Large intestine (tissue), 3 donors: Measurements from ENCODE around the gene EGFLAM. TPM values are rescaled to one million over a fixed set of nuclear protein-coding genes. Genes with fewer than 3 reads are reported as not detected.
"Not testable (repeated sequence)": the region's sequence is repeated elsewhere in the genome, so short reads cannot be mapped to it uniquely, and the experiment has no call there.

ENCODE experiments used
- DNase-seq, 2 donors: peaks; one replicate each; pipeline versions ENCODE4 v3.0.0 to v3.0.0-alpha.2; 2013
- H3K27ac ChIP-seq: one replicate; pipeline ENCODE4 v1.5.1; 2013; ENCODE audit warnings: low read length
- H3K27me3 ChIP-seq: 2 replicates; pipeline ENCODE4 v1.6.1; 2013; ENCODE audit warnings: low read length; ENCODE audit not compliant: control insufficient read depth, insufficient read depth
- H3K36me3 ChIP-seq: 2 replicates; pipeline ENCODE4 v1.6.1; 2013; ENCODE audit warnings: low read length; ENCODE audit not compliant: control insufficient read depth, insufficient read depth
- H3K4me1 ChIP-seq: one replicate; pipeline ENCODE4 v1.6.1; 2013; ENCODE audit warnings: low read length; ENCODE audit not compliant: control insufficient read depth, insufficient read depth
- H3K4me3 ChIP-seq: one replicate; pipeline ENCODE4 v1.5.1; 2013; ENCODE audit warnings: low read length
- H3K9me3 ChIP-seq: one replicate; pipeline ENCODE4 v1.6.1; 2013; ENCODE audit warnings: mild to moderate bottlenecking, low read depth, low read length, moderate library complexity; ENCODE audit not compliant: control insufficient read depth
- WGBS: methylation state at CpG from one replicate; pipeline ENCODE4 v1.1.5; 2013; ENCODE audit warnings: low lambda C conversion rate; ENCODE audit not compliant: insufficient coverage; 5-methylcytosine and 5-hydroxymethylcytosine counted together
- polyA plus RNA-seq: library from polyadenylated mRNA; unstranded; fragments of 120-200 nt; gene quantifications from one replicate; pipeline ENCODE4 v1.2.1, GENCODE V29; 2013

Gene EGFLAM
- polyA plus RNA-seq, 1 donor, result 4.4 TPM

GRCh38 chr5:38410304-38410990 lies 152.1 kb downstream of the EGFLAM start:
- H3K9me3 ChIP-seq, result no peaks in the 10 kb centered on the region
- H3K4me1 ChIP-seq, result no peaks in the 10 kb centered on the region
- WGBS, result no CpG with 5 or more reads among the region's 7 CpGs
- H3K27me3 ChIP-seq, result peaks cover 11% of the 10 kb centered on the region
- no peak overlapping the region for H3K4me3 ChIP-seq
- DNase-seq, result no peak
- H3K27ac ChIP-seq, result no peak overlapping the region
- no peaks in the 10 kb centered on the region for H3K36me3 ChIP-seq

- H3K27ac ChIP-seq, result no peak overlapping the region
- H3K27me3 ChIP-seq, result peaks cover 10% of the 10 kb centered on the region
- DNase-seq, result no peak
- WGBS, result 82% methylated on average over 3 of the region's 12 CpGs
- H3K4me3 ChIP-seq, result no peak overlapping the region
- no peaks in the 10 kb centered on the region for H3K36me3 ChIP-seq
- no peaks in the 10 kb centered on the region for H3K9me3 ChIP-seq
- H3K4me1 ChIP-seq, result no peaks in the 10 kb centered on the region
Observed at GRCh38 chr5:38413696-38414095, 155.3 kb downstream of the EGFLAM start.

GRCh38 chr5:38414348-38414747 lies 156.0 kb downstream of the EGFLAM start:
- H3K36me3 ChIP-seq, result no peaks in the 10 kb centered on the region
- WGBS, result no CpG with 5 or more reads among the region's 4 CpGs

GRCh38 chr5:38415772-38416171 lies 157.4 kb downstream of the EGFLAM start:
- not testable (repeated sequence) for DNase-seq, H3K4me3 ChIP-seq, H3K4me1 ChIP-seq, H3K27ac ChIP-seq, H3K9me3 ChIP-seq, H3K27me3 ChIP-seq, H3K36me3 ChIP-seq
- WGBS, result no CpG with 5 or more reads among the region's 5 CpGs

More at GRCh38 chr5:38414348-38414747, 156.0 kb downstream of the EGFLAM start:
- Histone ChIP-seq H3K9me3 (no peaks in the 10 kb centered on the region), H3K4me1 (no peaks in the 10 kb centered on the region), H3K27ac (no peak overlapping the region), H3K27me3 (peaks cover 10% of the 10 kb centered on the region), H3K4me3 (no peak overlapping the region)
- DNase-seq, result no peak

- peaks cover 9% of the 10 kb centered on the region for H3K27me3 ChIP-seq
- DNase-seq, result no peak
- H3K27ac ChIP-seq, result no peak overlapping the region
- no peaks in the 10 kb centered on the region for H3K36me3 ChIP-seq
- no peaks in the 10 kb centered on the region for H3K9me3 ChIP-seq
- H3K4me3 ChIP-seq, result no peak overlapping the region
- H3K4me1 ChIP-seq, result no peaks in the 10 kb centered on the region
- no CpG with 5 or more reads among the region's 5 CpGs for WGBS
Observed at GRCh38 chr5:38417658-38418017, 159.3 kb downstream of the EGFLAM start.

- no peak overlapping the region for H3K27ac ChIP-seq
- no peaks in the 10 kb centered on the region for H3K9me3 ChIP-seq
- H3K27me3 ChIP-seq, result peaks cover 9% of the 10 kb centered on the region
- no peaks in the 10 kb centered on the region for H3K36me3 ChIP-seq
- no CpG with 5 or more reads among the region's 2 CpGs for WGBS
- no peak for DNase-seq
- no peak overlapping the region for H3K4me3 ChIP-seq
- no peaks in the 10 kb centered on the region for H3K4me1 ChIP-seq
Observed at GRCh38 chr5:38420246-38420645, 161.9 kb downstream of the EGFLAM start.

GRCh38 chr5:38420691-38421390 lies 162.5 kb downstream of the EGFLAM start:
- no peak overlapping the region for H3K4me3 ChIP-seq
- H3K36me3 ChIP-seq, result no peaks in the 10 kb centered on the region
- no peaks in the 10 kb centered on the region for H3K9me3 ChIP-seq
- 61% methylated on average over 2 of the region's 6 CpGs for WGBS
- no peaks in the 10 kb centered on the region for H3K4me1 ChIP-seq
- peaks cover 9% of the 10 kb centered on the region for H3K27me3 ChIP-seq
- H3K27ac ChIP-seq, result no peak overlapping the region
- peak; percentile 35 to 48 for DNase-seq

- Histone ChIP-seq H3K9me3 (no peaks in the 10 kb centered on the region), H3K4me3 (no peak overlapping the region), H3K36me3 (no peaks in the 10 kb centered on the region), H3K27ac (no peak overlapping the region), H3K27me3 (peaks cover 13% of the 10 kb centered on the region), H3K4me1 (no peaks in the 10 kb centered on the region)
- DNase-seq, result no peak
- WGBS, result no CpG with 5 or more reads among the region's 1 CpG
Observed at GRCh38 chr5:38422622-38423021, 164.3 kb downstream of the EGFLAM start.

- Histone ChIP-seq H3K4me1 (no peaks in the 10 kb centered on the region), H3K9me3 (no peaks in the 10 kb centered on the region), H3K36me3 (no peaks in the 10 kb centered on the region), H3K27ac (no peak overlapping the region), H3K4me3 (no peak overlapping the region), H3K27me3 (peaks cover 16% of the 10 kb centered on the region)
- whole genome bisulfite sequencing, result no CpG with 5 or more reads among the region's 5 CpGs
- no peak for DNase-seq
Observed at GRCh38 chr5:38423276-38424147, 165.2 kb downstream of the EGFLAM start.
